ENCODE results near the gene FOXP1.

DNA sequence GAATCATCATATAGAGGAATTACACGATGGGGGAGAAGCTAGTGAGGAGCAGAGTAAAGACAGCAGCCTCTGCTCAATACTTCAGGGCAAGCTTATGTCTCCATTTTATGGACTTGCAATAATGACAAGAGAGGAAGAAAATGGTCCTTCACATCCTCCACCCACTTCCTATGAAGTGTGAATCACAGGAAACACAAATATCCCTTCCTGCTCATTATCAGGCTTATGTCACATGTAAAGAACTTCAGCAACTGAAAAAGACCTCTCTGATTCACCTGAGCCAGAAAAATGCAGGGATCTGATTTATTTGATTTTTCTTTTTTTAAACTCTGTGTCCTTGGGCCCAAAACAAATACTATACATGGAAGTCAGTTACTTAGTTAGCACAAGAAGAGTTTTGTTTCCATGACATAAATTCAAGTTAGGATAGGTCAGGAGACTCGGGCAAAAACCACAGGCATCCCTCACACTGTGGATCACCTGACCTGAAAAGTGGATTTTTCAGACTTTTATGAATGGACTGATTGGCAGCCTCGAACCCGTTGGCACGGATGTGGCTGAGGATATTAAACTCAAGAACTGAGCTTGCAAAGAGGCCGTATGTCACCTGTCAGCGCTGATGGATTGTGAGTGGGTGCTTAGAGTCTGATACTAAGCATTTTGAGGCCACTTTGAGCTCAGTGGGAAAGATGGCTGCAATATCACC, 650.3 kb downstream of the FOXP1 start:
- TF ChIP-seq, protein P1, sequence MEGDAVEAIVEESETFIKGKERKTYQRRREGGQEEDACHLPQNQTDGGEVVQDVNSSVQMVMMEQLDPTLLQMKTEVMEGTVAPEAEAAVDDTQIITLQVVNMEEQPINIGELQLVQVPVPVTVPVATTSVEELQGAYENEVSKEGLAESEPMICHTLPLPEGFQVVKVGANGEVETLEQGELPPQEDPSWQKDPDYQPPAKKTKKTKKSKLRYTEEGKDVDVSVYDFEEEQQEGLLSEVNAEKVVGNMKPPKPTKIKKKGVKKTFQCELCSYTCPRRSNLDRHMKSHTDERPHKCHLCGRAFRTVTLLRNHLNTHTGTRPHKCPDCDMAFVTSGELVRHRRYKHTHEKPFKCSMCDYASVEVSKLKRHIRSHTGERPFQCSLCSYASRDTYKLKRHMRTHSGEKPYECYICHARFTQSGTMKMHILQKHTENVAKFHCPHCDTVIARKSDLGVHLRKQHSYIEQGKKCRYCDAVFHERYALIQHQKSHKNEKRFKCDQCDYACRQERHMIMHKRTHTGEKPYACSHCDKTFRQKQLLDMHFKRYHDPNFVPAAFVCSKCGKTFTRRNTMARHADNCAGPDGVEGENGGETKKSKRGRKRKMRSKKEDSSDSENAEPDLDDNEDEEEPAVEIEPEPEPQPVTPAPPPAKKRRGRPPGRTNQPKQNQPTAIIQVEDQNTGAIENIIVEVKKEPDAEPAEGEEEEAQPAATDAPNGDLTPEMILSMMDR (IDR thresholded peaks at IDR 0.05): no peak
- TF ChIP-seq POLR2A (IDR thresholded peaks at IDR 0.05): no peak
